ENCODE measurements around the gene ATP8A2. TPM values are rescaled to one million over a fixed set of nuclear protein-coding genes. Genes with fewer than 3 reads are reported as not detected.

The ATP8A2 gene
- total and polyA plus RNA-seq, 10 of the 15 experiments (the other 5 are each of a cell fraction or from before 2014, with no cell fraction given) = 0.01 to 0.04 (median 0.04) TPM; not detected in 7

- TF ChIP-seq, protein P1, sequence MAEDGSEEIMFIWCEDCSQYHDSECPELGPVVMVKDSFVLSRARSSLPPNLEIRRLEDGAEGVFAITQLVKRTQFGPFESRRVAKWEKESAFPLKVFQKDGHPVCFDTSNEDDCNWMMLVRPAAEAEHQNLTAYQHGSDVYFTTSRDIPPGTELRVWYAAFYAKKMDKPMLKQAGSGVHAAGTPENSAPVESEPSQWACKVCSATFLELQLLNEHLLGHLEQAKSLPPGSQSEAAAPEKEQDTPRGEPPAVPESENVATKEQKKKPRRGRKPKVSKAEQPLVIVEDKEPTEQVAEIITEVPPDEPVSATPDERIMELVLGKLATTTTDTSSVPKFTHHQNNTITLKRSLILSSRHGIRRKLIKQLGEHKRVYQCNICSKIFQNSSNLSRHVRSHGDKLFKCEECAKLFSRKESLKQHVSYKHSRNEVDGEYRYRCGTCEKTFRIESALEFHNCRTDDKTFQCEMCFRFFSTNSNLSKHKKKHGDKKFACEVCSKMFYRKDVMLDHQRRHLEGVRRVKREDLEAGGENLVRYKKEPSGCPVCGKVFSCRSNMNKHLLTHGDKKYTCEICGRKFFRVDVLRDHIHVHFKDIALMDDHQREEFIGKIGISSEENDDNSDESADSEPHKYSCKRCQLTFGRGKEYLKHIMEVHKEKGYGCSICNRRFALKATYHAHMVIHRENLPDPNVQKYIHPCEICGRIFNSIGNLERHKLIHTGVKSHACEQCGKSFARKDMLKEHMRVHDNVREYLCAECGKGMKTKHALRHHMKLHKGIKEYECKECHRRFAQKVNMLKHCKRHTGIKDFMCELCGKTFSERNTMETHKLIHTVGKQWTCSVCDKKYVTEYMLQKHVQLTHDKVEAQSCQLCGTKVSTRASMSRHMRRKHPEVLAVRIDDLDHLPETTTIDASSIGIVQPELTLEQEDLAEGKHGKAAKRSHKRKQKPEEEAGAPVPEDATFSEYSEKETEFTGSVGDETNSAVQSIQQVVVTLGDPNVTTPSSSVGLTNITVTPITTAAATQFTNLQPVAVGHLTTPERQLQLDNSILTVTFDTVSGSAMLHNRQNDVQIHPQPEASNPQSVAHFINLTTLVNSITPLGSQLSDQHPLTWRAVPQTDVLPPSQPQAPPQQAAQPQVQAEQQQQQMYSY (CRISPR knock-in tag; IDR thresholded peaks at IDR 0.05) = no peak
Measured at GRCh38 chr13:25848812-25849745, 477.3 kb downstream of the ATP8A2 start (continued).

GRCh38 chr13:25857830-25858229 lies 486.1 kb downstream of the ATP8A2 start:
- RAD21 ChIA-PET (ENCODE audit: unreplicated experiment) = no interaction called here
- no peak overlapping the region for H3K9ac ChIP-seq (ENCODE audit: control insufficient read depth, insufficient read depth, low read length)
- in situ Hi-C loops (cut with MboI) (no loop called here), intact Hi-C loops (cut with micrococcal nuclease; ENCODE audit: unreplicated experiment) (no loop called here)
- FAIRE-seq (no peak), DNase-seq (ENCODE audit: low read depth, low spot score) (no peak), ATAC-seq (no peak)
- POLR2A ChIA-PET = no interaction called here
- no peaks in the 10 kb centered on the region for H3K36me3 ChIP-seq (ENCODE audit: control insufficient read depth in 2 of 2, insufficient read depth in 2 of 2, low read length in 1 of 2)
- no peaks in the 10 kb centered on the region for H3K4me1 ChIP-seq (ENCODE audit: control insufficient read depth, insufficient read depth, low read length)
- H3K27ac ChIP-seq (ENCODE audit: control insufficient read depth, insufficient read depth) = no peak overlapping the region
- H3K79me2 ChIP-seq (ENCODE audit: control insufficient read depth, insufficient read depth, low read length) = no peaks in the 10 kb centered on the region
- no TSS peak for BruUV-seq (replicated peaks)
- 19% methylated on average over 4 of the region's 4 CpGs for WGBS (ENCODE audit: insufficient coverage, insufficient replicate concordance, low lambda C conversion rate, missing lambda C conversion rate)
- H2AFZ ChIP-seq (ENCODE audit: control insufficient read depth, low read depth, low read length) = no peak overlapping the region
- CTCF ChIA-PET = no interaction called here
- no peak overlapping the region for H3K4me2 ChIP-seq (ENCODE audit: control insufficient read depth, insufficient read depth)
- SMC1A ChIA-PET (ENCODE audit: uncharacterized antibody, unreplicated experiment) = no interaction called here
- H3K27me3 ChIP-seq (replicated peaks in 1 of 2; ENCODE audit: control insufficient read depth in 2 of 2, insufficient read depth in 2 of 2, low read length in 1 of 2) = no peaks in the 10 kb centered on the region
- H3K9me3 ChIP-seq (replicated peaks; ENCODE audit: control insufficient read depth, insufficient read depth, low read length) = no peaks in the 10 kb centered on the region
- H4K20me1 ChIP-seq (ENCODE audit: control insufficient read depth, insufficient read depth) = no peaks in the 10 kb centered on the region
- H3K4me3 ChIP-seq = no peak overlapping the region
- TF ChIP-seq POLR2A (IDR thresholded peaks at IDR 0.05; ENCODE audit: low read depth, low read length) = no peak
- no peak for TF ChIP-seq ZNF207 (IDR thresholded peaks at IDR 0.05; ENCODE audit: borderline replicate concordance)
- no peak for TF ChIP-seq KDM1A (IDR thresholded peaks at IDR 0.05; ENCODE audit: borderline replicate concordance)
- no peak for TF ChIP-seq ZBED1 (IDR thresholded peaks at IDR 0.05; ENCODE audit: borderline replicate concordance)
- TF ChIP-seq WRNIP1 (IDR thresholded peaks at IDR 0.05; ENCODE audit: borderline replicate concordance, low read depth, low read length) = no peak
- TF ChIP-seq, protein P2, sequence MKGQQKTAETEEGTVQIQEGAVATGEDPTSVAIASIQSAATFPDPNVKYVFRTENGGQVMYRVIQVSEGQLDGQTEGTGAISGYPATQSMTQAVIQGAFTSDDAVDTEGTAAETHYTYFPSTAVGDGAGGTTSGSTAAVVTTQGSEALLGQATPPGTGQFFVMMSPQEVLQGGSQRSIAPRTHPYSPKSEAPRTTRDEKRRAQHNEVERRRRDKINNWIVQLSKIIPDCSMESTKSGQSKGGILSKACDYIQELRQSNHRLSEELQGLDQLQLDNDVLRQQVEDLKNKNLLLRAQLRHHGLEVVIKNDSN (IDR thresholded peaks at IDR 0.05; ENCODE audit: borderline replicate concordance, extremely low read length, insufficient read depth, low read depth, low read length) = no peak
- no peak for TF ChIP-seq NBN (IDR thresholded peaks at IDR 0.05)
- no peak for TF ChIP-seq PML (IDR thresholded peaks at IDR 0.05; ENCODE audit: low read length)
- no peak for TF ChIP-seq RELA (IDR thresholded peaks at IDR 0.05; ENCODE audit: borderline replicate concordance, partially characterized antibody)
- TF ChIP-seq SMARCA5 (IDR thresholded peaks at IDR 0.05) = no peak
- no peak for TF ChIP-seq CREB1 (IDR thresholded peaks at IDR 0.05; ENCODE audit: low read depth)
- TF ChIP-seq KLF5 (IDR thresholded peaks at IDR 0.05; ENCODE audit: partially characterized antibody) = no peak
- TF ChIP-seq, protein P3, sequence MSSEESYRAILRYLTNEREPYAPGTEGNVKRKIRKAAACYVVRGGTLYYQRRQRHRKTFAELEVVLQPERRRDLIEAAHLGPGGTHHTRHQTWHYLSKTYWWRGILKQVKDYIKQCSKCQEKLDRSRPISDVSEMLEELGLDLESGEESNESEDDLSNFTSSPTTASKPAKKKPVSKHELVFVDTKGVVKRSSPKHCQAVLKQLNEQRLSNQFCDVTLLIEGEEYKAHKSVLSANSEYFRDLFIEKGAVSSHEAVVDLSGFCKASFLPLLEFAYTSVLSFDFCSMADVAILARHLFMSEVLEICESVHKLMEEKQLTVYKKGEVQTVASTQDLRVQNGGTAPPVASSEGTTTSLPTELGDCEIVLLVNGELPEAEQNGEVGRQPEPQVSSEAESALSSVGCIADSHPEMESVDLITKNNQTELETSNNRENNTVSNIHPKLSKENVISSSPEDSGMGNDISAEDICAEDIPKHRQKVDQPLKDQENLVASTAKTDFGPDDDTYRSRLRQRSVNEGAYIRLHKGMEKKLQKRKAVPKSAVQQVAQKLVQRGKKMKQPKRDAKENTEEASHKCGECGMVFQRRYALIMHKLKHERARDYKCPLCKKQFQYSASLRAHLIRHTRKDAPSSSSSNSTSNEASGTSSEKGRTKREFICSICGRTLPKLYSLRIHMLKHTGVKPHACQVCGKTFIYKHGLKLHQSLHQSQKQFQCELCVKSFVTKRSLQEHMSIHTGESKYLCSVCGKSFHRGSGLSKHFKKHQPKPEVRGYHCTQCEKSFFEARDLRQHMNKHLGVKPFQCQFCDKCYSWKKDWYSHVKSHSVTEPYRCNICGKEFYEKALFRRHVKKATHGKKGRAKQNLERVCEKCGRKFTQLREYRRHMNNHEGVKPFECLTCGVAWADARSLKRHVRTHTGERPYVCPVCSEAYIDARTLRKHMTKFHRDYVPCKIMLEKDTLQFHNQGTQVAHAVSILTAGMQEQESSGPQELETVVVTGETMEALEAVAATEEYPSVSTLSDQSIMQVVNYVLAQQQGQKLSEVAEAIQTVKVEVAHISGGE (CRISPR knock-in tag; IDR thresholded peaks at IDR 0.05) = no peak

All from GM12878 (cell line).